ENCODE results near the gene RFPL2.
A peak's percentile ranks its signal among the peaks of the same experiment; 100 is the strongest.
"Not testable (repeated sequence)": the region's sequence is repeated elsewhere in the genome, so short reads cannot be mapped to it uniquely, and the experiment has no call there.

The RFPL2 gene

DNA sequence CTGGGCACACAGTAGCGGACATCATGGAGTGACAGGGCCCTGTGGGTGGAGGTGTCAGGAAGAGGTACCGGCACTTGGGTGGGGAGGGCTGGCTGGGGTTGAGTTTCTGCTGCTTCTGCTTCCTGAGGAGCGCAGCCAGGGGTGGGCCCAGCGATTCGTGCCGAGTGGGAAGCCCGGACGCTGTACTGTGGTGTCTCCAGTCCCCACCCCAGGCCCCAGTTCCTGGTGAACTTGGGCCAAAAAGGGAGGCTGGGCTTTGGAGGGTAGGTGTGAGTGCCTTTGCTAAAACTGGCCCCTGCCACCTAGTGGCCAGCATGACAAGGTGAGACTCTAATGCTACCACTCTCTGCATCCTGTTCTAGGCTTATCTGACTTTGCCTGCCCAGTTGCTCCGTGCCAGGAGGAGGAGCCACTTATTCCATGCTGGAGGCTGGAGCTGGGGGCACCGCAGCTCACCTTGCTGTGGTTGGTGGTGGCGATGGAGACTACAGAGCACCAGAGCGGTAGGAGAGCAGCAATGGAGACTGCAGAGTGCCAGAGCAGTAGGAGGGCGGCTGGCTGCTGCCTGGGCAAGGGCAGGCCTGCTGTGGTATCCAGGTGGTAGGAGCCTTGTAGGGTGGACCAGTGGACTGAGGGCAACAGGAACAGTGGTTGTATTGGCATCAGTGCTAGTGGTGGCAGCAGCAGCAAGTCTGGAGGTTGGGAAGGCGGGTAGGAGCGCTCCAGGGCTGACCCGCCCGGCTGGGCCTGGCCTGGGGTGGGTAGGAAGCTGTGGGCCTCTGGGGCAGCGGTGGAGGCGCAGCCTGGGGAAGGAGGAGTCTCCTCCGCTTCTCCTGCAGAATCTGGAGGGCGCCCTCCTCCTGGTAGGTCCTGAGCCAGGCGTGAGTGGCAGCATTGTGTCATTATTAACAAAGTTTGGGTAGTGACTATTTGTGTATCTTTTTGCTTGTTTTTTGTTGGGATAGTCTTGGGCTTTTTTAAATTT, 2.2 kb upstream of the RFPL2 start:
- FAIRE-seq (peak; percentile 67), DNase-seq (ENCODE audit: extremely low spot score, insufficient read length, low read depth) (no peak)

DNA sequence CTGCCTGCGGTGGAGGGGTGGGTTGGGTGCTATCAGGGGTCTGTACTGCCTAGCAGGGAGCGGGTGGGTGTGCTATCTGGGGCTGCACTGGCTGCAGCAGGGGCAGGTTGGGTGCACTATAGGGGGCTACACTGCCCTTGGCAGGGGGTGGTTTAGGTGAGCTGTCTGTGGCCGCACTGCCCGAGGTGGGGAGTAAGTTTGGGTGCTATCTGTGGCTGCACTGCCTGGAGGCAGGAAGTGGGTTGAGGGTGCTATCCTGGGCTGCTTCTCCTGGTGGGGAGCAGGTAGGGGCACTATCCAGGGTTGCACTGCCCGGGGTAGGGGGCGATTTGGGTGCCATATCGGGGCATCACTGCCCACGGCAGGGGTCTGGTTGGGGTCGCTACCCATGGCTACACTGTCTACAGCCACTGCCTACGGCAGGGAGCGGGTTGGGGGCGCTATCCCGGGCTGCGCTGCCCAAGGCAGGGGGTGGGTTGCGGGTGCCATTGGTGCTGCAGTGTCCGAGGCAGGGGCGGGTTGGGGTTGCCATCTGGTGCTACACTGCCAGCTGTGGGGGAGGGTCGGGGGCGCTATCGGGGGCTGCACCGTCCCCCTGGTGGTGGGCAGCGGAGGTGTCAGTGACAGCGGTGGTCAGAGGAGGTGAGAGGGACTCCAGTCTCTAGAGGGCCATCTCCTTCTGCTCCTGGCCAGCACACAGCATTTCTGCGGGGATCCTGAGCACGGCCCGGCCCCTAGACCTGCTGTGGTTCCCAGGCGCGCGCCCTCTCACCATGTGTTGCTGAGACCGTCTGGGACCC, 1.3 kb upstream of the RFPL2 start:
- no peak for FAIRE-seq
- no peak for DNase-seq (ENCODE audit: extremely low spot score, insufficient read length, low read depth)

DNA sequence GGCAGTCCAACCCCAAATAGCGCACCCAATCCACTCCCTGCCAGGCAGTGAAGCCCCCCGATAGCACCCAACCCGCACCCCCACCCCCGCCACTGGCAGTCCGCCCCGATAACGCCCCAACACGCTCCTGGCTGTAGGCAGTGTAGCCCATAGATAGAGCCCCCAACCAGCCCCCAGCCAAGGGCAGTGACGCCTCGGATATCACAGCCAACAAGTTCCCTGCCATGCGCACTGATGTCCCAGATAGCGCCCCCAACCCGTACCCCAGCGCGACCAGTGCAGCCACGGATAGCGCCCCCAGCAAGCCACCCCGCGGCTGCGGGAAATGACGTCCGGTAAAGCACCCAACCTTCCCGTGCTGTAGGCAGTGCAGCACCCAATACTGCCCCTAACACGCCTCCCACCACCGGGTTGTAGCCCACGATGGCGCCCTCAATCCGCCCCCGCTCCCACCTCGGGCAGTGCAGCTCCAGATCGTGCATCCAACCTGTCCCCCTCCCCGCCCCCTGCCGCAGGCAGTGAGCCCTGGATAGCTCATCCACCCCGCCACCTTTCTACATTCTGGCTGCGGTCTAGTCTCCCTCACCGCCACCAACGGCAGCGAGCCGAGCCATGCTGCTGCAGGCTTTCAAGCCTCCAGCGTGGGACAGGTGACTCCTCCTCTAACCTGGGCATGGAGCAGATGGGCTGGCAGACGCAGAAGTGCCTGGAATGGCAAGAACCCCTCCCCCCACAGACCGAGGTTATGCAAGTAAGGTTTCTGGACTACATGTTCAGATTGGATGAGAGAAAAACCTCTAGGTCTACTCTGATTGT, 625 bp downstream of the RFPL2 start:
- no peak for FAIRE-seq
- no peak for DNase-seq (ENCODE audit: extremely low spot score, insufficient read length, low read depth)

DNA sequence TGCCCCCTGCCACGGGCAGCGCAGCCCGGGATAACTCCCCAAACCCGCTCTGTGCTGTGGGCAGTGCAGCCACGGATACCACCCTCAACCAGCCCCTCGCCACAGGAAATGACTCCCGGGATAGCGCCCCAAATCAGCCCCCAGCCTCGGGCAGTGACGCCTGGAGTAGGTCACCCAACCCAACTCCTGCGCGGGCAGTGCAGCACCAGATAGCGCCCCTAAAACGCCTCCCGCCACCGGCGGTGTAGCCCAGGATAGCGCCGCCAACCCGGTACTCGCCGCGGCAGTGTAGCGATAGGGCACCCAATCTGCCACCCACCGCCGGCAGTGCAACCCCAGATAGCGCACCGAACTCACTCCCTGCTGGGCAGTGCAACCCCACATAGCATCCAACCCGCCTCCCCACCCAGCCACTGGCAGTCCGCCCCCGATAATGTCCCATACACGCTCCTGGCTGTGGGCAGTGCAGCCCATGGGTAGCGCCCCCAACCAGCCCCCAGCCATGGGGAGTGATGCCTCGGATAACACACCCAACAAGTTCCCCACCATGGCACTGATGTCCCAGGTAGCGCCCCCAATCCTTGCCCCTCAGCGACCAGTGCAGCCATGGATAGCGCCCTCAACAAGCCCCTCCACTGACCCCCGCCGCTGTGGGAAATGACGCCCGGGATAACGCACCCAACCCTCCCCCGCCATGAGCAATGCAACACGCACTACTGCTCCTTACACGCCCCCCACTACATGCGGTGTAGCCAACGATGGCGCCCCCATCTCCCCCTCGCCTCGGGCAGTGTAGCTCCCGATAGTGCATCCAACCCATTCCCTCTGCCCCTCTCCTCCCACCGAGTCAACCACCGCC, 1.5 kb downstream of the RFPL2 start:
- DNase-seq (ENCODE audit: extremely low spot score, insufficient read length, low read depth), result no peak
- no peak for FAIRE-seq

DNA sequence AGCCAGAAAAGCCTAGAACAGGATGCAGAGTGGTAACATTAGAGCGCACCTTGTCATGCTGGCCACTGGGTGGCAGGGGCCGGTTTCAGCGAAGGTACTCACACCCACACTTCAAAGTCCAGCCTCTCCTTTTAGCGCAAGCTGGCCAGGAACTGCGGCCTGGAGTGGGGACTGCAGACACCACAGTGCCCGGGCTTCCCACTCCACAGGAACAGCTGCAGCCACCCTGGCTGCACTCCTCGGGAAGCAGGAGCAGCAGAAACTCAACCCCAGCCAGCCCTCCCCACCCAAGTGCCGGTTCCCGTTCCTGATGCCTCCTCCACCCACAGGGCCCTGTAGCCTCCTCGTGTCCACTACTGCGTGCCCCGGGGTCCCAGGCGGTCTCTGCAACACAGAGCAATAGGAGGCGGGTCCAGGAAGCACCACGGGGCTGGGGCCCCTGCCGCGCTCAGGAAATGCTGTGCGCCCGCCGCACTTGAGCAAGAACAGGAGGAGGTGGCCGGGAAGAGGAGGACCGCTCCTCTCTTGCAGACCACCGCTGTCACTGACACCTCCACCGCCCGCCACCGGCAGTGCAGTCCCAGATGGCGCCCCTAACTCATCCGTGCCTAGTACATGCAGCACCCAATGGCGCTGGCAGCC, 2.2 kb downstream of the RFPL2 start:
- no peak for FAIRE-seq
- no peak for DNase-seq (ENCODE audit: extremely low spot score, insufficient read length, low read depth)

DNA sequence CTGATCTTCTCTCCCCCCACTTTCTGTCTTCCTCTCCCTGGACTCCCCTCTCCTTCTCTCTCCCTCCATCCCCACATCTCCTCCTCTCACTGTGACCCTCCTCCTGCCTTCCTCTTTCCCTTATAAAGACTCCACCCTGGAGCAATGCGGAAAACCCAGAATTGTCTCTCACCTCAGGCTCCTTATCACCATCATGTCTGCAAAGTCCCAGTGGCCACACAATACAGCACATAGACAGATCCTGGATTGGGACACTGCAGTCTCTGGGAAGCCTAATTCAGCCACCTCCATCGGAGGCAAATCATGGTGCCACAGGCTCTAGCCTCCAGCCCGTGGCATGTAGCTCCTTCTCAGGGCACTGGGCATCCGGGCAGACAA, 2.7 kb downstream of the RFPL2 start:
- FAIRE-seq, result no peak
- DNase-seq (ENCODE audit: extremely low spot score, insufficient read length, low read depth), result no peak

DNA sequence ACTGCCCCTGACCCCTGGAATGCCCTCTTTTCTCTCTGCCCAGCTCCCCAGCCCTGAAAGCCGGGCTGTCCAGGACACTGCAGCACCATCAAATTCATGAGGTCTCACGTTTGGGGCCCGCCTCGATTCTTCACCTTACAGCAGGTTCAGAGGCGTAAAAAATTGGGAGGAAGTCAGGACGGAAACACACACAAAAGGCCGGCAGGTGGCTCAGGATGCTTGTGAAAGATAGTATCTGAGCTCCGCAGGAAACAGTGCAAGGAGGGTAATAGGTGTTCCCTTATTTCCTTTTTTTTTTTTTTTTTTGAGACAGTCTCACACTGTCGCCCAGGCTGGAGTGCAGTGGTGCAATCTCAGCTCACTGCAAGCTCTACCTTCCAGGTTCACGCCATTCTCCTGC, 4.1 kb downstream of the RFPL2 start:
- DNase-seq (ENCODE audit: extremely low spot score, insufficient read length, low read depth), result no peak
- no peak for FAIRE-seq

DNA sequence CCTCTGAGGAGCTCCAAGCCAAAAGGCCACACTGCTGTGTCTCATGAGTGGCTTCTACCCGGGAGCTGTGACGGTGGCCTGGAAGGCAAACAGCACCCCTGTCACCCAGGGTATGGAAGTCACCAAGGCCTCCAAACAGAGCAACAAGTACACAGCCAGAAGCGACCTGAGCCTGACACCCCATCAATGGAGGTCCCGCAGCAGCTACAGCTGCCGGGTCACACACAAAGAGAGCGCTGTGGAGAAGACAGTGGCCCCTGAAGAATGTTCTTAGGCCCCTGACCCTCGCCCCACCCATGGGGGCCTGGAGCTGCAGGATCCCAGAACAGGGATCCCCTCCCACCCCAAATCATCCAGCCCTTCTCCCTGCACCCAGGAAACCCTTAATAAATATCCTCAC, 4.9 kb downstream of the RFPL2 start:
- no peak for DNase-seq (ENCODE audit: extremely low spot score, insufficient read length, low read depth)
- FAIRE-seq, result no peak

DNA sequence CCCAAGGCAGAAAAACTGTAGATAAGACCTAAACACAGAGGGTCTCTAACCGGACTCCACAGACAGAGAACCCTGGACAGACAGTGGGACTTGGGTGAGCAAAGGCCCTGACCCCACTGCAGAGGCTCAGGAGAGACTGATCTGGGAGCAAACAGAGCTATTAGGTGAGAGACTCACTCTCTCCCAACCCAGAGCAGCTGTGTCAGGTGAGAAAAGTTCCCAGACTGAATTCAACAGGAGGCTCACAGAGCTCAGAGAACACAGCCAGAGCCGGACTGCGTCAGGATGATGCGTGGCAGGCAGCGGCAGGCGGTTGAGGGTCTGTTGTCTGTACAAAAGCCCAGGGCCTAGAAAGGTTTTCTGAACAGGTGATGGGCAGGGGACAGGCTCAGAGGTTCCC, 5.5 kb downstream of the RFPL2 start:
- DNase-seq (ENCODE audit: extremely low spot score, insufficient read length, low read depth), result no peak
- FAIRE-seq, result no peak

DNA sequence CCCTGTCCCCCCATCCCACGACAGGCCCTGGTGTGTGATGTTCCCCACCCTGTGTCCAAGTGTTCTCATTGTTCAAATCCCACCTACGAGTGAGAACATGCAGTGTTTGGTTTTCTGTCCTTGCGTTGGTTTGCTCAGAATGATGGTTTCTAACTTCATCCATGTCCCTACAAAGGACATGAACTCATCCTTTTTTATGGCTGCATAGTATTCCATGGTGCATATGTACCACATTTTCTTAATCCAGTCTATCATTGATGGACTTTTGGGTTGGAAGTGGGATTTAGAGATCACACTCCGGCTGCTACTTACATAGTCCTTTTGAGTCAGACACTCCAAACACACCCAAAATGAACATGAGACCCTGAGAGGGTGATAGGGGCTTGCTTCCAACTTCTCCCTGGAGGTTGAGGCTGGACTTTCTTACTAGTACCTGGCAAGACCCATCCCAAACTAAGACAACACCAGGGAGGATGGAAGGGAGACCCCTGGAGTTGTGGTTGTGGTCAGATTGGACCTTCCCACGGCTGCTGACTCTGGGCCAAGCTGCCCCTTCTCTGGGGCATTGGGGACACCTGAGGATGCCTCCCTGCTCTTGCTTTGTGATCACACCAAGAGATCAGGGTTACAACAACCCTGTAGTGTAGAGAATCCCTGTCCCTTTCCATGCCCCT, 7.2 kb downstream of the RFPL2 start:
- DNase-seq (ENCODE audit: extremely low spot score, insufficient read length, low read depth); FAIRE-seq: not testable (repeated sequence)

DNA sequence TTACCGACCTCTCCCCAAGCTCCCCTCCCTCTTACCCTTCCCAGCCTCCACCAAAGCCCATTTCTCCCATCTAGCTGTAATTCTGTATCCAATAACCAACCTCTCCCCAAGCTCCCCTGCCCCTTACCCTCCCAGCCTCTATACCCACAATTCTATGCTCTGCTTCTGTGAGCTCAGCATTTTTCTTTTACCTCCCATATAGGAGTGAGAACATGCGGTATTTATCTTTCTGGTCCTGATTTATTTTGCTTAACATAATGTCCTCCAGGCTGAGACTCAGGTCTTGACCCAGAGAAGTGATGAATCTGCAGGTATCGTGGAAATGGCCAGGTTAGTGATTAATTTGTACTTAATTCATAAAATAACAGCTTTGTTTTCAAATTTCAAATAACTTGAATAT, 9.0 kb downstream of the RFPL2 start:
- not testable (repeated sequence) for FAIRE-seq

DNA sequence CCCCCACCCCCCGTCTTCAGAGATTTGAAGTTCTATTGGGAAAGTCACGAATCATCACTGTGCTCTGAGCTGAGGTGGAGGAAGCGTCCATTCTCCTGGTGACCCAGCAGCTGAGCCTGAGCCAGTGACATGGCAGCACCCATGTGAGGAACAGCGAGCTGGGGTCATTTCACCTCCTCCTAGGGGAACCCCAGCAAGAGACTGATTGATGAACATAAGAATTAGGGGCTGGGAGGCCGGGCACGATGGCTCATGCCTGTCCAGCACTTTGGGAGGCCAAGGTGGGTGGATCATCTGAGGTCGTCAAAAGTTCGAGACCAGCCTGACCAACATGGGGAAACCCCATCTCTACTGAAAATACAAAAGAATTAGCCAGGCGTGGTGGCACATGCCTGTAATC, 11.5 kb downstream of the RFPL2 start:
- FAIRE-seq; DNase-seq (ENCODE audit: extremely low spot score, insufficient read length, low read depth): not testable (repeated sequence)

More for the DNA sequence above, 9.0 kb downstream of the RFPL2 start:
- not testable (repeated sequence) for DNase-seq (ENCODE audit: extremely low spot score, insufficient read length, low read depth)

DNA sequence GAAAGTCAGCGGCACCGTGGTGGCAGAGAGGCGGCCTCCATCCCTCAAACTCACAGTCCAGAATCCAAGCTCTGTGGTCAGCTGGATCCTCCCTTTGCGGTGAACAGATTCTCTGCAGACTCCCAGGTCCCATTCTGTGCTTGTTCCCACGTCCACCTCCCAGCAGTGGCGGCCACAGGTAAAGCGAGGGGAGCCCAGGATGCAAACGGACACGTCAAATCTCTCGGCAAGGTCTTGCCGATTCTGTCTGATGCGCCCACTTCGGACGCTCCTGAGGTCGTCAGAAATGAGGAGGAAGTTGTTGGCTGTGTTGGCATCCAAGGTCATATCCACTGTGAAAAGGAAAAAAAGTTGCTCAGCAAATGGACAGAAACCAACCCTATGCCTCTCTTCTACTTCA, 13.9 kb downstream of the RFPL2 start:
- not testable (repeated sequence) for DNase-seq (ENCODE audit: extremely low spot score, insufficient read length, low read depth); FAIRE-seq

DNA sequence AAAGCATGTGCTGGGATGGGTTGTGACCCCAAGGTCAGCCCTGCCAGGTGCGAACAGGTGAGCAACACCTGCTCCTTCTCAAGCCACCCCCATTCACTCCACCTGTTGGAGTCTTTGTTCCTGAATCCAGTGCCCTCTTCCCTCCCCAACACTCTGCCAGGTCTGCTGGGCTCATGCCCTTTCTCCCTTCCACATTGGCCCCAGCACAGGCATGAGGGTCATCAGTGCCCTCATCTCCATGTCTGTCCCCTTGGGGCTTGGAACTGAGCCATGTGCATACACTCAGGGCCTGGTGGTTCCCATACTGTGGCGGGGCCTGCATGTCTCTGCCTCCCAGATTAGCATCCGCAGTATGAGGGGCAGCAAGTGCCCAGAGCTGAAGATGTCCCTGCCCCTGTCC, 19.1 kb downstream of the RFPL2 start:
- DNase-seq (ENCODE audit: extremely low spot score, insufficient read length, low read depth) (no peak), FAIRE-seq (no peak)

DNA sequence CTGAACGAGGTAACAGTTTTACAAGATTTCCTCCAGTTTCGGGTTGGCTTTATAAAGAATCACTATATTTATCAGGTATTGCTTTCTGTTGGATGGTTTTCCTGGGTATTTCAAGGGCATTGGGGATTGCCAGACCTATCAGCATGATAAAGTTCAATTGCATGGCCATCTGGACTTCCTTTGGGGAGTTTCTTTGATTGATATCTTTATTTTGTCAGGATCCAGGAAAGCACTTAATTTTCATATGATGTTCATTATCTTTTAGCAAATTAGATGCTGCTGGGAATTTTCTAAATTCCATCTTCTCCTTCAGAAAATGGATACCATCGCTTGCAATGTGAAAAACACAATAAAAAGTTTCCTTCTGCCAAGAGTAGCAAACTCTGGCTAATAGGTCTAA, 21.2 kb downstream of the RFPL2 start:
- FAIRE-seq, result no peak
- no peak for DNase-seq (ENCODE audit: extremely low spot score, insufficient read length, low read depth)

DNA sequence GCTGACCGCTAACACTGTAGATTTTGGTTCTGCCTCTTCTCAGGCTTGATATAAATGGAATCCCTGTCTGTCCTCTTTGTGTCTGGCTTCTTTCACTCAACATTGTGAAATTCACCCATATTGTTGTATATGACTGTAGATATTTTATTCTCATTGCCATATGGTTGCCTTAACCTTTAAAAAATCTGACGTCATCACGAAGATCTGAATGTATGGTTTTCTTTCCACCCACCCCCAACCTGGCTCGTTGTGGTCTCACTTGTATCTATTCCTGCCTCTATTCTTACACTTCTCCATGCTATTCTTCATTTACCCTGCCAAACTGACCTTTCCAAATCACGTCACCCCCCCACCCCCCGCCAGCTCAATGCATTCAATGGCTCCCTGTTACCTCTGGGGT, 23.8 kb downstream of the RFPL2 start:
- DNase-seq (ENCODE audit: extremely low spot score, insufficient read length, low read depth) (no peak), FAIRE-seq (no peak)

DNA sequence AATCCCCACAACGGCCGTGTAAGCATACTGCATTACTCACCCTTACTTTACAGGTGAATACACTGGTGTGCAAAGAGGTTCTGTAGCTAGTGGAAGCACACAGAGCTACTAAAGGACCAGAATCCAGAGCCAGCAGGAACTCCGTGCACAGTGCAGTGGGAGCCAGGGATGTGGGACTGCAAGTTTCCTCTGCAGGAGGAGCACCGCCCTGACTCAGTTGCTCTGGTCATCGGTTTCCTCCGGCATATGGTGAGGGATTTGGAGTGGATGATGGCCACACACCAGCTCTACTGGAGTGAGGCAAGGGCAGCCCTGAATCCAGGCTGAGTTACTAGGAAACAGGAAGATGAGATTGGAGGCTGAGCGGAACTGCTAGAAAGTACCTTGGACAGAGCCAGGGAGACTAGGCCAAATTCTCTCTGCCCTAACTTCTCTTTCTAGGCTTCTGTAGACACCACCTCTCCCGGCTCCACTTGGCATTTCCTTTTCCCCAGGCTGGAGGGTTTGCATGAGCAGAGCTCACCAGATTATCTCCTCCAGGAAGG, 27.6 kb downstream of the RFPL2 start:
- FAIRE-seq (no peak), DNase-seq (ENCODE audit: extremely low spot score, insufficient read length, low read depth) (no peak)
